Activated CD4-positive, alpha-beta T cell treated with anti-CD3 and anti-CD28 coated beads, Interleukin-2, amount 10 ng/mL, durations not matched to agents 24 days and 14 days (primary cell): ENCODE data around the gene FANCC. TPM values are rescaled to one million over a fixed set of nuclear protein-coding genes. Genes with fewer than 3 reads are reported as not detected.
"Not testable (repeated sequence)": the region's sequence is repeated elsewhere in the genome, so short reads cannot be mapped to it uniquely, and the experiment has no call there.

ENCODE experiments used
- DNase-seq: peaks from one replicate; pipeline ENCODE4 v3.0.0; 2022
- H3K27ac Mint-ChIP-seq: one replicate; pipeline ENCODE4 v1.8.0; 2022; ENCODE audit warnings: mild to moderate bottlenecking, mixed read lengths
- H3K27me3 Mint-ChIP-seq: one replicate; pipeline ENCODE4 v1.8.0; 2022; ENCODE audit warnings: mixed read lengths
- H3K36me3 Mint-ChIP-seq: one replicate; pipeline ENCODE4 v1.8.0; 2022; ENCODE audit warnings: low read depth, mild to moderate bottlenecking, mixed read lengths
- H3K4me1 Mint-ChIP-seq: one replicate; pipeline ENCODE4 v1.8.0; 2021; ENCODE audit warnings: mixed read lengths
- H3K4me3 Mint-ChIP-seq: one replicate; pipeline ENCODE4 v1.8.0; 2022; ENCODE audit warnings: mild to moderate bottlenecking, moderate library complexity, mixed read lengths
- H3K9me3 Mint-ChIP-seq: one replicate; pipeline ENCODE4 v1.8.0; 2021; ENCODE audit warnings: mixed read lengths
- intact Hi-C: fragments of 100-400 bp; cut with micrococcal nuclease; formaldehyde crosslinking; loops from one replicate; pipeline ENCODE4 v1.15.1; 2023
- total RNA-seq: library from RNA; stranded (reverse); gene quantifications from 2 replicates; pipeline ENCODE4 v1.2.3, GENCODE V29; 2022

The FANCC gene
- total RNA-seq, 1 donor from 2014 or later: 18.0 TPM

GRCh38 chr9:95315108-95315746, 2.3 kb downstream of the FANCC start:
- Mint-ChIP-seq H3K27me3 (peaks cover 17% of the 10 kb centered on the region), H3K9me3 (no peaks in the 10 kb centered on the region), H3K27ac (no peak overlapping the region), H3K36me3 (peaks cover 3% of the 10 kb centered on the region), H3K4me1 (peaks cover 18% of the 10 kb centered on the region), H3K4me3 (no peak overlapping the region)
- no peak for DNase-seq
- intact Hi-C loops: loop anchor here (5.0 kb wide), 2 partner anchors 407 to 697 kb away; no protein-coding TSS in a partner anchor

GRCh38 chr9:95313010-95313498, 4.5 kb downstream of the FANCC start:
- H3K9me3 Mint-ChIP-seq: no peaks in the 10 kb centered on the region
- H3K4me3 Mint-ChIP-seq: peak overlapping the region; percentile 45
- DNase-seq: no peak
- peaks cover 17% of the 10 kb centered on the region for H3K4me1 Mint-ChIP-seq
- H3K36me3 Mint-ChIP-seq: peaks cover 3% of the 10 kb centered on the region
- intact Hi-C loops: no loop called here
- peaks cover 17% of the 10 kb centered on the region for H3K27me3 Mint-ChIP-seq
- no peak overlapping the region for H3K27ac Mint-ChIP-seq

GRCh38 chr9:95311961-95312360, 5.5 kb downstream of the FANCC start:
- peaks cover 3% of the 10 kb centered on the region for H3K36me3 Mint-ChIP-seq
- intact Hi-C loops: no loop called here
- no peak overlapping the region for H3K4me3 Mint-ChIP-seq
- H3K9me3 Mint-ChIP-seq: no peaks in the 10 kb centered on the region
- H3K27ac Mint-ChIP-seq: no peak overlapping the region
- DNase-seq: no peak
- peaks cover 17% of the 10 kb centered on the region for H3K27me3 Mint-ChIP-seq
- H3K4me1 Mint-ChIP-seq: peaks cover 16% of the 10 kb centered on the region

GRCh38 chr9:95307538-95307937, 10.0 kb downstream of the FANCC start:
- H3K4me3 Mint-ChIP-seq: no peak overlapping the region
- H3K27me3 Mint-ChIP-seq: peaks cover 4% of the 10 kb centered on the region
- no peak overlapping the region for H3K27ac Mint-ChIP-seq
- intact Hi-C loops: no loop called here
- H3K36me3 Mint-ChIP-seq: peaks cover 2% of the 10 kb centered on the region
- peaks cover 14% of the 10 kb centered on the region for H3K4me1 Mint-ChIP-seq
- peaks cover 6% of the 10 kb centered on the region for H3K9me3 Mint-ChIP-seq
- DNase-seq: no peak

GRCh38 chr9:95306819-95307218, 10.7 kb downstream of the FANCC start:
- peaks cover 6% of the 10 kb centered on the region for H3K9me3 Mint-ChIP-seq
- peaks cover 2% of the 10 kb centered on the region for H3K36me3 Mint-ChIP-seq
- H3K27ac Mint-ChIP-seq: no peak overlapping the region
- no peak for DNase-seq
- peaks cover 15% of the 10 kb centered on the region for H3K4me1 Mint-ChIP-seq
- intact Hi-C loops: no loop called here
- H3K4me3 Mint-ChIP-seq: no peak overlapping the region
- peaks cover 4% of the 10 kb centered on the region for H3K27me3 Mint-ChIP-seq

GRCh38 chr9:95305770-95306492, 11.6 kb downstream of the FANCC start:
- Mint-ChIP-seq H3K4me1 (peaks cover 15% of the 10 kb centered on the region), H3K4me3 (no peak overlapping the region), H3K9me3 (peaks cover 6% of the 10 kb centered on the region), H3K36me3 (peaks cover 2% of the 10 kb centered on the region), H3K27ac (no peak overlapping the region), H3K27me3 (peaks cover 4% of the 10 kb centered on the region)
- intact Hi-C loops: no loop called here
- no peak for DNase-seq

- peak overlapping the region; percentile 32 for H3K27ac Mint-ChIP-seq
- peaks cover 6% of the 10 kb centered on the region for H3K9me3 Mint-ChIP-seq
- intact Hi-C loops: no loop called here
Measured at GRCh38 chr9:95302479-95302878, 15.0 kb downstream of the FANCC start.

GRCh38 chr9:95297760-95298159, 19.7 kb downstream of the FANCC start:
- H3K36me3 Mint-ChIP-seq: peaks cover 2% of the 10 kb centered on the region
- no peaks in the 10 kb centered on the region for H3K27me3 Mint-ChIP-seq
- no peak overlapping the region for H3K27ac Mint-ChIP-seq
- H3K4me1 Mint-ChIP-seq: peaks cover 6% of the 10 kb centered on the region
- intact Hi-C loops: no loop called here
- no peak for DNase-seq
- H3K4me3 Mint-ChIP-seq: no peak overlapping the region
- H3K9me3 Mint-ChIP-seq: no peaks in the 10 kb centered on the region

More at GRCh38 chr9:95302479-95302878, 15.0 kb downstream of the FANCC start:
- Mint-ChIP-seq H3K36me3 (peaks cover 2% of the 10 kb centered on the region), H3K4me3 (no peak overlapping the region), H3K4me1 (peaks cover 15% of the 10 kb centered on the region), H3K27me3 (peaks cover 4% of the 10 kb centered on the region)
- DNase-seq: peak; percentile 63

- Mint-ChIP-seq H3K27me3 (no peaks in the 10 kb centered on the region), H3K4me3 (no peak overlapping the region), H3K4me1 (peaks cover 2% of the 10 kb centered on the region), H3K36me3 (peaks cover 2% of the 10 kb centered on the region), H3K9me3 (no peaks in the 10 kb centered on the region), H3K27ac (no peak overlapping the region)
- intact Hi-C loops: no loop called here
- DNase-seq: no peak
Measured at GRCh38 chr9:95297316-95297715, 20.2 kb downstream of the FANCC start.

- Mint-ChIP-seq H3K4me1 (peaks cover 2% of the 10 kb centered on the region), H3K4me3 (no peak overlapping the region), H3K27ac (no peak overlapping the region), H3K9me3 (no peaks in the 10 kb centered on the region), H3K36me3 (peaks cover 5% of the 10 kb centered on the region), H3K27me3 (no peaks in the 10 kb centered on the region)
- DNase-seq: no peak
- intact Hi-C loops: no loop called here
Measured at GRCh38 chr9:95296761-95297160, 20.7 kb downstream of the FANCC start.

- H3K27ac Mint-ChIP-seq, DNase-seq, intact Hi-C loops, H3K9me3 Mint-ChIP-seq, H3K36me3 Mint-ChIP-seq, H3K27me3 Mint-ChIP-seq, H3K4me1 Mint-ChIP-seq, H3K4me3 Mint-ChIP-seq: not testable (repeated sequence)
Measured at GRCh38 chr9:95293296-95293695, 24.2 kb downstream of the FANCC start.

- H3K4me1 Mint-ChIP-seq: peaks cover 4% of the 10 kb centered on the region
- no peak for DNase-seq
- H3K27ac Mint-ChIP-seq: no peak overlapping the region
- H3K36me3 Mint-ChIP-seq: peaks cover 6% of the 10 kb centered on the region
- intact Hi-C loops: no loop called here
- H3K9me3 Mint-ChIP-seq: no peaks in the 10 kb centered on the region
- H3K27me3 Mint-ChIP-seq: no peaks in the 10 kb centered on the region
- H3K4me3 Mint-ChIP-seq: no peak overlapping the region
Measured at GRCh38 chr9:95292226-95292625, 25.3 kb downstream of the FANCC start.

- H3K4me3 Mint-ChIP-seq: no peak overlapping the region
- intact Hi-C loops: no loop called here
- peaks cover 2% of the 10 kb centered on the region for H3K27me3 Mint-ChIP-seq
- no peaks in the 10 kb centered on the region for H3K9me3 Mint-ChIP-seq
- no peak overlapping the region for H3K27ac Mint-ChIP-seq
- no peak for DNase-seq
- H3K4me1 Mint-ChIP-seq: peaks cover 3% of the 10 kb centered on the region
- peaks cover 1% of the 10 kb centered on the region for H3K36me3 Mint-ChIP-seq
Measured at GRCh38 chr9:95286151-95286550, 31.4 kb downstream of the FANCC start.

GRCh38 chr9:95285307-95285706, 32.2 kb downstream of the FANCC start:
- Mint-ChIP-seq H3K27ac (no peak overlapping the region), H3K9me3 (no peaks in the 10 kb centered on the region), H3K36me3 (peaks cover 6% of the 10 kb centered on the region), H3K4me3 (no peak overlapping the region), H3K27me3 (peaks cover 2% of the 10 kb centered on the region), H3K4me1 (peaks cover 3% of the 10 kb centered on the region)
- intact Hi-C loops: no loop called here
- DNase-seq: no peak
